ENCODE results near the gene NUP214.
"Not testable (repeated sequence)": the region's sequence is repeated elsewhere in the genome, so short reads cannot be mapped to it uniquely, and the experiment has no call there.

Gene NUP214

DNA sequence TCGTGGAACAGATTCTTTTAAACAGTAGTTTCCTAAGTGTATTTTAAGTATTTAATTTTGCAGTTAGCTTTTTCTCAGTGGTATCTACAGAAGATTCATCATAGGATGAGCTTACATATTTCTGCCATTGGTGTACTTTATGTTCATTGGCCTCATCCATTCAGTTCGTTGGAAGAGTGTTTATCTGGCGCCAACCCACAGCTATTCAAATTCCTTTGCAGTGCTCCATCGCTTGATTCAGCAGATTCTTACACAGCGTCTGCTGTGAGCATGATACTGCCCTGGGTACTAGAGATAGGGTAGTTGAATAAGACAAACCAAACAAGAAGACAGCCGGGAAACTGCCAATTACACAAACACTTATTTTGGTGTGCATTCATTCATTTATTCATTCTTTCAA, 55.1 kb downstream of the NUP214 start:
- peaks cover 11% of the 10 kb centered on the region for H3K36me3 Mint-ChIP-seq

DNA sequence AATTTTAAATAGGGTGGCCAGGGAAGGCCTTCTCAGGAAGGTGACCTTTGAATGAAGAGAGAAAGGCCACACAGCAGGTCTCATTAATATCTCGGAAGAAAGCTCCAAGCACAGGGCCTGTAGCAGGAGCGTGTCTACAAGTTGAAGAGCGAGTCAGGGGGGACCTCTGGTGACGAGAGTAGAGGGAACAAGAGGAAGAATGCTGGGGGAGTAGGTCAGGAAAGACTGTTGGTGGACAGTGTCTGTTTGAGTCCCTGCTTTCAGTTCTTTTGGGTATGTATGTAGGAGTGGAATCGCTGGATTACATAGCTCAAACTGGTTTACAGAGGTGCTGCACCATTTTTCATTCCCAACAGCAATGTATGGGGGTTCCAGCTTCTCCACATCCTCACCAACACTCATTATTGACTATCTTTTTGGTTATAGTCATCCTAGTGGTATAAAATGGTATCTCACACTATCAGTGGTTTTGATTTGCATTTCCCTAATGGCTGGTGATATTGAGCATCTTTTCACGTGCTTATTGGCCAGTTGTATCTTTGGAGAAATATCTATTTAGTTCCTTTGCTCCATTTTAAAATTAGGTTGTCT, 55.8 kb downstream of the NUP214 start:
- Mint-ChIP-seq H3K27ac (no peak overlapping the region), H3K4me3 (no peak overlapping the region), H3K9me3 (ENCODE audit: low read depth) (no peaks in the 10 kb centered on the region), H3K36me3 (peaks cover 11% of the 10 kb centered on the region), H3K4me1 (ENCODE audit: low read depth) (peaks cover 8% of the 10 kb centered on the region), H3K27me3 (no peaks in the 10 kb centered on the region)

More for the DNA sequence above, 55.1 kb downstream of the NUP214 start:
- H3K27me3 Mint-ChIP-seq: no peaks in the 10 kb centered on the region
- no peak overlapping the region for H3K27ac Mint-ChIP-seq
- H3K4me3 Mint-ChIP-seq: no peak overlapping the region
- no peaks in the 10 kb centered on the region for H3K9me3 Mint-ChIP-seq (ENCODE audit: low read depth)
- peaks cover 7% of the 10 kb centered on the region for H3K4me1 Mint-ChIP-seq (ENCODE audit: low read depth)

DNA sequence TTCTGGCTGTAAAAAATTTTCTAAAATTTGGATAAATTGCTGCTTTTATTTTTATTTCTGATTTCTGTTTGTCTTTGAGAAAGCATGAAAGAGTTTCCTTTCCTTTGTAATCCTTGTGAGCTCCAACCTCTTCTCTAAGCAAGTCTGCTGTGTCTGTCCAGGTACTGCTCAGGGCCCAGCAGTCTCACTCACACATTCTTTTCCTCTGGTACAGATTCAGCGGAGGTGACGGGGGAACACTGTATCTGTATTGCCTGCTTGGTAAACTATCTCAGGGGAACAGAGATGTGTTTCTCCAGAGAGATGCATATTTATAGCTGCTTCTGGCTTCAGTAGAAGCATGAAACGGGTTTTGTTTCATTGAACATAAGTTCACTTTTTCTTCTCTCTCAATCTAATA, 60.5 kb downstream of the NUP214 start:
- no peak overlapping the region for H3K27ac Mint-ChIP-seq
- H3K36me3 Mint-ChIP-seq: peaks cover 18% of the 10 kb centered on the region
- no peaks in the 10 kb centered on the region for H3K9me3 Mint-ChIP-seq (ENCODE audit: low read depth)
- H3K4me1 Mint-ChIP-seq (ENCODE audit: low read depth): peaks cover 6% of the 10 kb centered on the region
- no peaks in the 10 kb centered on the region for H3K27me3 Mint-ChIP-seq
- no peak overlapping the region for H3K4me3 Mint-ChIP-seq

DNA sequence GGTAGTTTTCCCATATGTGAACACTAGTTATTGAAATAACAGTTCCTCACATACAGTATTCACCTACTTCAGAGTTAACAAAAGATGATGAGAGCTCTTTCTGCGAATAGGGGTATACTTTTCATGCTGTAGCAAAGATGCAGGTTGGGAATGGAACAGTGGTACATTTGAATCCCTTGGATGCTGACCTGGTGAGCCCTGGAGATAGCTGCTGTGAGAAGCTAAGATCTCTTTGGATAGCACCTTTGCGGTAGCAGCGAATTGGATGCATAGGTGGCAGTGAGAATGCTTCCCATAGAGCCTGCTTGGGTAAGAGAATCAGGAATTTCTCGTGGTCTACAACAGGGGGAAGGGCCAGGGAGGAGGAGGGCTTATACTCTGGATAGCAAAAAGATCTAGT, 61.2 kb downstream of the NUP214 start:
- H3K9me3 Mint-ChIP-seq (ENCODE audit: low read depth): no peaks in the 10 kb centered on the region
- H3K36me3 Mint-ChIP-seq: peaks cover 18% of the 10 kb centered on the region
- no peak overlapping the region for H3K27ac Mint-ChIP-seq

DNA sequence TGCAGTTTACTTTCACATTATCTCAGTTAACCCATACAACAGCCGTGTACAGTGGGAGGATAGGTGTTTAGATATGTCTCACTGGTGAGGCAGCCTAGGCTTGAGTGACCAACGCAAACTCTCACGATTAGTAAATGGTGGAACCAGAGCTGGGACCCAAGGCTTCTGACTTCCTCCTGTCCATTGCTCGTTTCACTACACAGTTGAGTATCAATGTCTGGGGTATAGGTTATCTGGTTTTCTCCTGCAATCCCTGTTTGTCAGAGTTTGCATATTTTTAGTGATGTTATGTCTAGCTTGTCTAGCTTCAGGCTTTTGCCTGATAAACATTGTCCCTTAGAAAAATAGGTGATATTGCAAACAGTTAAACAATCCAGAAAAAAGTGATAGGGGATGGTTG, 62.6 kb downstream of the NUP214 start:
- Mint-ChIP-seq H3K36me3 (peaks cover 16% of the 10 kb centered on the region), H3K27ac (no peak overlapping the region), H3K9me3 (ENCODE audit: low read depth) (no peaks in the 10 kb centered on the region), H3K4me1 (ENCODE audit: low read depth) (peaks cover 3% of the 10 kb centered on the region), H3K4me3 (no peak overlapping the region), H3K27me3 (no peaks in the 10 kb centered on the region)

More for the DNA sequence above, 61.2 kb downstream of the NUP214 start:
- Mint-ChIP-seq H3K4me3 (no peak overlapping the region), H3K4me1 (ENCODE audit: low read depth) (peaks cover 6% of the 10 kb centered on the region), H3K27me3 (no peaks in the 10 kb centered on the region)

DNA sequence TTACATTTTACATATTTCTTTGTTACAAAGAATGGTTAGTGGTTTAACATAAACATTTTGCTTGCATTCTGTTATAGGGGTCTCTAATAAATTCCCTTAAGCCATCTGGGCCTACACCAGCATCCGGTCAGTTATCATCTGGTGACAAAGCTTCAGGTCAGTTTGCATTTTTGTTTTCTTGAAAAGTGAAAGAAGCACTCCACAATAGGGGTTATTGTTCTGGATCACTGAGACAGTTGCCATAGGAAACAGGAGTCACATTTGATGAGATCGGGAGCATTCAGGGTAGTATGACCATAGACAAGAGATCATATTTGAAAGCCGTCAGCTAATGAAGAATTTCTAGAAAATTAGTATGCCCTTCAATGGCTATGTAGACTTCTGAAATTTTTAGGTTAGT, 63.6 kb downstream of the NUP214 start:
- Mint-ChIP-seq H3K4me1 (ENCODE audit: low read depth) (peaks cover 3% of the 10 kb centered on the region), H3K27ac (no peak overlapping the region), H3K36me3 (peaks cover 16% of the 10 kb centered on the region), H3K27me3 (no peaks in the 10 kb centered on the region), H3K4me3 (no peak overlapping the region), H3K9me3 (ENCODE audit: low read depth) (no peaks in the 10 kb centered on the region)

DNA sequence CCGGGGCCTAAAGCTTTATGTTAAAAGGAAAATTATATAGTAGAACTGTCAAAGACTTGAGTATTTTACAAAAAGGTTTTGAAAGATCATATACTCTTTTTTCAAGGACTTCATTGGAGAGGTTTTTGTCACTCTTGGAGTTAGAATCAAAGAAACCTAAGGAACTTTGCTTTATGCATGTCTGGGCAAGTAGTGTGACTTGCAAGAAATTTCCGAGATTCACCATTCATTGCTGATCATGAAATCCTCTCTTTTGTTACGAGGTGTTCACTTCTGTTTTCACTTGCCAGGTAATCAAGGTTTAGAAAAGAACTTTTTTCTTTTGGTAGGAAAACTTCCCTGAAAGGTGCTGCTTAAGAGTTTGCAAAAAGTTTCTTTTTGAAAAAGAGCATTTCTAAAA, 64.8 kb downstream of the NUP214 start:
- no peak overlapping the region for H3K27ac Mint-ChIP-seq
- H3K36me3 Mint-ChIP-seq: peaks cover 13% of the 10 kb centered on the region
- no peak overlapping the region for H3K4me3 Mint-ChIP-seq
- no peaks in the 10 kb centered on the region for H3K9me3 Mint-ChIP-seq (ENCODE audit: low read depth)
- peaks cover 2% of the 10 kb centered on the region for H3K4me1 Mint-ChIP-seq (ENCODE audit: low read depth)
- H3K27me3 Mint-ChIP-seq: no peaks in the 10 kb centered on the region

DNA sequence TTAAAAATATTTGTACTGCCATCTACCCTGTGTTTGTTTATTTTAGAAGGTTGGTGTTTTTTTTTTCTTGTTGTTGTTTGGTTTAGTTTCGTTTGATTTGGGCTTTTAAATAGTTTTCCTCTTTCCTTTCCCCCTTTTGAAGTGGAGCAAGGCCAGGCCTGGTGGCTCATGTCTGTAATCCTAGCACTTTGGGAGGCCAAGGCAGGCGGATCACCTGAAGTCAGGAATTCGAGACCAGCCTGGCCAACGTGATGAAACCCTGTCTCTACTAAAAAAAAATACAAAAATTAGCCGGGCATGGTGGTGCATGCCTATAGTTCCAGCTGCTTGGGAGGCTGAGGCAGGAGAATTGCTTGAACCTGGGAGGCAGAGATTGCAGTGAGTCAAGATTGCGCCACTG, 65.6 kb downstream of the NUP214 start:
- H3K36me3 Mint-ChIP-seq: peaks cover 13% of the 10 kb centered on the region
- not testable (repeated sequence) for H3K27ac Mint-ChIP-seq; H3K9me3 Mint-ChIP-seq (ENCODE audit: low read depth); H3K4me3 Mint-ChIP-seq; H3K27me3 Mint-ChIP-seq; H3K4me1 Mint-ChIP-seq (ENCODE audit: low read depth)

DNA sequence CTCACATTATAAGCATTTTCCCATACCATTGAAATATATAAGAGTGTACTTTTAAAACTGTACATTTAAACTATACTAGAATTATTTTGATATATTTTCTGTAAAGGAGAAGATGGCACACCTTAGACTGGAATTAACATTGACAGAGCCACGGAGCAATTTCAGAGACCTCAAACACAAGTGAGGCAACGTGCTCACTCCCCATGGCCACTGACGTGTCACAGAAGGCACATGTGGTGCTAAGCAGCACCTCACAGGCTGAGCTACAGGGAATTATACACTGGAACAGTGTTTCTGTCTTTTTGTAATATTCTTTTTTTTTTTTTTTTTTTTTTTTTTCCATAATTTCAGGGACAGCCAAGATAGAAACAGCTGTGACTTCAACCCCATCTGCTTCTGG, 66.5 kb downstream of the NUP214 start:
- Mint-ChIP-seq H3K4me3 (no peak overlapping the region), H3K36me3 (peaks cover 10% of the 10 kb centered on the region), H3K9me3 (ENCODE audit: low read depth) (no peaks in the 10 kb centered on the region), H3K27me3 (no peaks in the 10 kb centered on the region), H3K4me1 (ENCODE audit: low read depth) (no peaks in the 10 kb centered on the region), H3K27ac (no peak overlapping the region)

DNA sequence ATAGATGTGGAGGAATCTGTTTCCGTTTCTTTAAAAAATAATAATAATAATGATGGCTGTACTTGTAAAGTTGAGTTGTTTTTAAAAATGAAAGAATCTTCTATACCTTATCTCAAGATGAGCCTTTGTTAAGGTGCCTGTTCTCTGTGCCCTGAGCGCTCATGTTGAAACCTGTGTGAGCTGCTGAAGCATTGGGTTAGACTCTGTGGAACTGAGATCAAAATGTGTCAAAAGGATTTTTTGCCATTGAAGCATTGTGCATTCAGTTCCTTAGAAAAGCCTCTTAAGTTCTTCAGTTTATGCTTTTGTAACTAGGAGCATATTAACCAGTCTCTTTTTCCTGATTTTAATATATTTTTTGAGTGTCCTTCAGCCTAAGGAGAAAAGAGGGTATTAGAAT, 67.7 kb downstream of the NUP214 start:
- H3K36me3 Mint-ChIP-seq: peaks cover 10% of the 10 kb centered on the region
- no peaks in the 10 kb centered on the region for H3K9me3 Mint-ChIP-seq (ENCODE audit: low read depth)
- H3K4me3 Mint-ChIP-seq: no peak overlapping the region
- H3K27me3 Mint-ChIP-seq: no peaks in the 10 kb centered on the region
- H3K27ac Mint-ChIP-seq: no peak overlapping the region
- H3K4me1 Mint-ChIP-seq (ENCODE audit: low read depth): no peaks in the 10 kb centered on the region

DNA sequence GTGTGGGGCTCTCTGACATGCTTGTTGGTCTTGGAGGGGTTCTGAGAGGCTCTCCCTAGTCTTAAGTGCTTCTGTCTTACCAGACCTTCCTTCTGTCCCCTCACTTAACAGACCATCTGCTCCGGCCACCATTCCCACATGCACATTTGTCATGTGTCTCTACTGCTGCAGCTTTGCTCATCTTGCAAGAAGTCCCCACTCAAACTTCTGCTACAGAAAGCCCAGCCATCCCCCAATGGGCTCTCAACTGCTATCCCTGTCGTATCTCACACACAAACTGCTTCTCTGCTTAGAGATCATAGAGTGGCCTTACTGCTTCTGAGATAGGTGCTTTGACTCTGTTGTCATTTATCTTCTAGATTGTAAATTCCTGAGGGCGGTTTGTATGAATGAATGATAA, 69.4 kb downstream of the NUP214 start:
- Mint-ChIP-seq H3K27me3 (no peaks in the 10 kb centered on the region), H3K36me3 (peaks cover 2% of the 10 kb centered on the region), H3K27ac (no peak overlapping the region), H3K9me3 (ENCODE audit: low read depth) (no peaks in the 10 kb centered on the region), H3K4me3 (no peak overlapping the region), H3K4me1 (ENCODE audit: low read depth) (no peaks in the 10 kb centered on the region)

DNA sequence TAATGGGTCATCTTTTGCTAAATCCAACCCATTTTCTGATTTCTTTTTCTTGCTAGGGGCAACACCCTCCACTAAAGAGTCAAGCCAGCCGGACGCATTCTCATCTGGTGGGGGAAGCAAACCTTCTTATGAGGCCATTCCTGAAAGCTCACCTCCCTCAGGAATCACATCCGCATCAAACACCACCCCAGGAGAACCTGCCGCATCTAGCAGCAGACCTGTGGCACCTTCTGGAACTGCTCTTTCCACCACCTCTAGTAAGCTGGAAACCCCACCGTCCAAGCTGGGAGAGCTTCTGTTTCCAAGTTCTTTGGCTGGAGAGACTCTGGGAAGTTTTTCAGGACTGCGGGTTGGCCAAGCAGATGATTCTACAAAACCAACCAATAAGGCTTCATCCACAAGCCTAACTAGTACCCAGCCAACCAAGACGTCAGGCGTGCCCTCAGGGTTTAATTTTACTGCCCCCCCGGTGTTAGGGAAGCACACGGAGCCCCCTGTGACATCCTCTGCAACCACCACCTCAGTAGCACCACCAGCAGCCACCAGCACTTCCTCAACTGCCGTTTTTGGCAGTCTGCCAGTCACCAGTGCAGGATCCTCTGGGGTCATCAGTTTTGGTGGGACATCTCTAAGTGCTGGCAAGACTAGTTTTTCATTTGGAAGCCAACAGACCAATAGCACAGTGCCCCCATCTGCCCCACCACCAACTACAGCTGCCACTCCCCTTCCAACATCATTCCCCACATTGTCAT, 72.0 kb downstream of the NUP214 start:
- Mint-ChIP-seq H3K9me3 (ENCODE audit: low read depth) (no peaks in the 10 kb centered on the region), H3K36me3 (peaks cover 4% of the 10 kb centered on the region), H3K4me3 (no peak overlapping the region), H3K4me1 (ENCODE audit: low read depth) (no peaks in the 10 kb centered on the region), H3K27me3 (no peaks in the 10 kb centered on the region), H3K27ac (peak overlapping the region; percentile 41)

DNA sequence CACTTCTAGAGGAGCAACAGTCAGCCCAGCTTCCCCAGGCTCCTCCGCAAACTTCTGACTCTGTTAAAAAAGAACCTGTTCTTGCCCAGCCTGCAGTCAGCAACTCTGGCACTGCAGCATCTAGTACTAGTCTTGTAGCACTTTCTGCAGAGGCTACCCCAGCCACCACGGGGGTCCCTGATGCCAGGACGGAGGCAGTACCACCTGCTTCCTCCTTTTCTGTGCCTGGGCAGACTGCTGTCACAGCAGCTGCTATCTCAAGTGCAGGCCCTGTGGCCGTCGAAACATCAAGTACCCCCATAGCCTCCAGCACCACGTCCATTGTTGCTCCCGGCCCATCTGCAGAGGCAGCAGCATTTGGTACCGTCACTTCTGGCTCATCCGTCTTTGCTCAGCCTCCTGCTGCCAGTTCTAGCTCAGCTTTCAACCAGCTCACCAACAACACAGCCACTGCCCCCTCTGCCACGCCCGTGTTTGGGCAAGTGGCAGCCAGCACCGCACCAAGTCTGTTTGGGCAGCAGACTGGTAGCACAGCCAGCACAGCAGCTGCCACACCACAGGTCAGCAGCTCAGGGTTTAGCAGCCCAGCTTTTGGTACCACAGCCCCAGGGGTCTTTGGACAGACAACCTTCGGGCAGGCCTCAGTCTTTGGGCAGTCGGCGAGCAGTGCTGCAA, 72.8 kb downstream of the NUP214 start:
- Mint-ChIP-seq H3K27me3 (no peaks in the 10 kb centered on the region), H3K4me1 (ENCODE audit: low read depth) (no peaks in the 10 kb centered on the region), H3K36me3 (peaks cover 2% of the 10 kb centered on the region), H3K4me3 (no peak overlapping the region), H3K27ac (peak overlapping the region; percentile 41), H3K9me3 (ENCODE audit: low read depth) (no peaks in the 10 kb centered on the region)

DNA sequence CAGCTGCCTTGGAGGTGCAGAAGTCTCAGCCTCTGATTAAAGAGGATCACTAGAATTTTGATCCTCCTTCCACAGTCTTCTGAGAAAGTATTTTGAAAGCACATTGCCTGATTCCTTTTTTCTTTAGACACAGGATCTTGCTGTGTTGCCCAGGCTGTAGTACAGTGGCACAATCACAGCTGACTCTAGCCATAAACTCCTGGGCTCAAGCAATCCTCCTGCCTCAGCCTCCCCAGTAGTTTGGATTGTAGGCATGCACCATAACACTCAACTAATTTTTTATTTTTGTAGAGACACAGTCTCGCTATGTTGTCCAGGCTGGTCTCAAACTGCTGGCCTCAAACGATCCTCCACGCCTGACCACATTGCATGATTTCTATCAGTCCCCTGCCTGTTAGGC, 76.5 kb downstream of the NUP214 start:
- H3K9me3 Mint-ChIP-seq (ENCODE audit: low read depth): no peaks in the 10 kb centered on the region
- peaks cover 9% of the 10 kb centered on the region for H3K36me3 Mint-ChIP-seq
- no peak overlapping the region for H3K4me3 Mint-ChIP-seq
- no peaks in the 10 kb centered on the region for H3K4me1 Mint-ChIP-seq (ENCODE audit: low read depth)
- H3K27ac Mint-ChIP-seq: peak overlapping the region; percentile 46
- no peaks in the 10 kb centered on the region for H3K27me3 Mint-ChIP-seq

DNA sequence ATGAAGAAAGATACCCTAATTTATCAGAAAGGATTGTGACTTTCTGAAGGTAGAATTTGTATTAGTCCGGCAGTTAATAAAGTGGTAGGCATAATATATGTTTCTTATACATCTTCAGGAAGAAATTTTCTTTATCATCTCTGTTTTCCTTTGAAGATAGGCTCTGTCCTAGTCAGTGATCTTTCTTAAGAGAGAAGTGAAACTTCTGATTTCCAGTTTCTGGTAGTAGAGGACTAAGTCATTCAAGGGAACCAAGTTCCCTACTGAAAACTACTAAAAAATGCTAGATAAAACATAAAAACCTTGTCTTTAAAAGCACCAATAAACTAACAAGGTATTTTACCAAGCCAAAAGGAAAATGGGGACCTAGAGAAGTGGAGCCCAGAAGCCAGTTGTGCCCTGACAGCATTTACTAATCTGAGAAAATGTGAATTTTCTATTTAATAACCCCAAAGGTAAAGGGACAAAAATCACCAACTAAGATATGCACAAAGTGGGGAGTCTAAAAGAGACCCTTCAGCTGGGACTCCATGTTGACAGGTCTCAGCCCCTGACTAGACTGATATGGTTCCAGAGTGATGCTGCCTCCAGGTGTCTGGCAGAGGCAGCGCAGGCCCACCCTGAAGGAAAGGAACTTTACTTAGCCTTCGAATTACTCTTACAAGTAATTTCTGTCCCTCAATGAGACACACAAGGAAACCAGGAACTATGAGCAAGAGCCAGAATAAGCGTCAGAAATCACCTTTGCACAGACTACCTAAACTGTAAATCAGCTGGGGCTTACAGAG, 78.2 kb downstream of the NUP214 start:
- H3K27ac Mint-ChIP-seq: no peak overlapping the region
- peaks cover 2% of the 10 kb centered on the region for H3K4me1 Mint-ChIP-seq (ENCODE audit: low read depth)
- H3K27me3 Mint-ChIP-seq: no peaks in the 10 kb centered on the region
- peaks cover 21% of the 10 kb centered on the region for H3K36me3 Mint-ChIP-seq
- no peak overlapping the region for H3K4me3 Mint-ChIP-seq
- H3K9me3 Mint-ChIP-seq (ENCODE audit: low read depth): no peaks in the 10 kb centered on the region
